Measurements from ENCODE around the gene ST3GAL4. TPM values are rescaled to one million over a fixed set of nuclear protein-coding genes. Genes with fewer than 3 reads are reported as not detected.
"Not testable (repeated sequence)": the region's sequence is repeated elsewhere in the genome, so short reads cannot be mapped to it uniquely, and the experiment has no call there.

Gene ST3GAL4
- total and polyA plus RNA-seq, 2 donors (not counting 1 experiment from before 2014, with no cell fraction given): 1.1 to 1.9 TPM

- ChIA-PET POLR2A (no interaction called here), CTCF (no interaction called here)
- no peaks in the 10 kb centered on the region for H3K27me3 ChIP-seq (replicated peaks in 1 of 4; ENCODE audit: control extremely low read depth in 1 of 4, control insufficient read depth in 3 of 4, insufficient read depth in 4 of 4, low read length in 3 of 4)
- intact Hi-C loops (cut with micrococcal nuclease): no loop called here
- no CpG with 5 or more reads among the region's 1 CpG for WGBS (ENCODE audit: insufficient coverage)
- H3K4me1 ChIP-seq (ENCODE audit: control insufficient read depth in 2 of 2, insufficient read depth in 2 of 2, low read length in 2 of 2): no peaks in the 10 kb centered on the region
- H3K4me1 Mint-ChIP-seq: no peaks in the 10 kb centered on the region
- ATAC-seq (ENCODE audit: low read depth) (no peak), DNase-seq (no peak)
- H3K4me2 ChIP-seq (replicated peaks; ENCODE audit: low read depth, low read length, poor library complexity, severe bottlenecking): no peak overlapping the region
- H3K27ac Mint-ChIP-seq: no peak overlapping the region
- TF ChIP-seq, protein P1, sequence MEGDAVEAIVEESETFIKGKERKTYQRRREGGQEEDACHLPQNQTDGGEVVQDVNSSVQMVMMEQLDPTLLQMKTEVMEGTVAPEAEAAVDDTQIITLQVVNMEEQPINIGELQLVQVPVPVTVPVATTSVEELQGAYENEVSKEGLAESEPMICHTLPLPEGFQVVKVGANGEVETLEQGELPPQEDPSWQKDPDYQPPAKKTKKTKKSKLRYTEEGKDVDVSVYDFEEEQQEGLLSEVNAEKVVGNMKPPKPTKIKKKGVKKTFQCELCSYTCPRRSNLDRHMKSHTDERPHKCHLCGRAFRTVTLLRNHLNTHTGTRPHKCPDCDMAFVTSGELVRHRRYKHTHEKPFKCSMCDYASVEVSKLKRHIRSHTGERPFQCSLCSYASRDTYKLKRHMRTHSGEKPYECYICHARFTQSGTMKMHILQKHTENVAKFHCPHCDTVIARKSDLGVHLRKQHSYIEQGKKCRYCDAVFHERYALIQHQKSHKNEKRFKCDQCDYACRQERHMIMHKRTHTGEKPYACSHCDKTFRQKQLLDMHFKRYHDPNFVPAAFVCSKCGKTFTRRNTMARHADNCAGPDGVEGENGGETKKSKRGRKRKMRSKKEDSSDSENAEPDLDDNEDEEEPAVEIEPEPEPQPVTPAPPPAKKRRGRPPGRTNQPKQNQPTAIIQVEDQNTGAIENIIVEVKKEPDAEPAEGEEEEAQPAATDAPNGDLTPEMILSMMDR (IDR thresholded peaks at IDR 0.05): no peak
- TF ChIP-seq EZH2 (IDR thresholded peaks at IDR 0.05; ENCODE audit: borderline replicate concordance, insufficient read depth, low read depth, low read length, poor library complexity, severe bottlenecking): no peak
- no peaks in the 10 kb centered on the region for H3K9me3 ChIP-seq (ENCODE audit: control extremely low read depth in 1 of 3, control insufficient read depth in 2 of 3, insufficient read depth in 1 of 3, low read length in 2 of 3)
- H3K9me3 Mint-ChIP-seq (ENCODE audit: insufficient read depth): no peaks in the 10 kb centered on the region
- no peak overlapping the region for H3K4me3 Mint-ChIP-seq
- no peaks in the 10 kb centered on the region for H4K20me1 ChIP-seq (ENCODE audit: control insufficient read depth, insufficient read depth, low read length, poor library complexity, severe bottlenecking)
- H3K4me3 ChIP-seq (ENCODE audit: control extremely low read depth in 1 of 5, extremely low read depth in 1 of 5, insufficient read depth in 1 of 5, low read depth in 2 of 5, low read length in 4 of 5): no peak overlapping the region
- no peak overlapping the region for H3K27ac ChIP-seq (ENCODE audit: low read length in 2 of 2)
- no peak overlapping the region for H3K9ac ChIP-seq (ENCODE audit: low read length)
- peaks cover 0 to 51% of the 10 kb centered on the region in 2 experiments for H3K36me3 ChIP-seq (replicated peaks in 1 of 2; ENCODE audit: control extremely low read depth in 1 of 2, control insufficient read depth in 1 of 2, extremely low read depth in 1 of 2, insufficient read depth in 2 of 2, low read length in 1 of 2)
- H3K79me2 ChIP-seq (ENCODE audit: control insufficient read depth, insufficient read depth, low read length): no peaks in the 10 kb centered on the region
- H3K27me3 Mint-ChIP-seq: no peaks in the 10 kb centered on the region
- no peak overlapping the region for H2AFZ ChIP-seq (ENCODE audit: insufficient read depth, low read depth, low read length, poor library complexity, severe bottlenecking)
Observed at GRCh38 chr11:126346586-126346940, 8.9 kb upstream of the ST3GAL4 start.

DNA sequence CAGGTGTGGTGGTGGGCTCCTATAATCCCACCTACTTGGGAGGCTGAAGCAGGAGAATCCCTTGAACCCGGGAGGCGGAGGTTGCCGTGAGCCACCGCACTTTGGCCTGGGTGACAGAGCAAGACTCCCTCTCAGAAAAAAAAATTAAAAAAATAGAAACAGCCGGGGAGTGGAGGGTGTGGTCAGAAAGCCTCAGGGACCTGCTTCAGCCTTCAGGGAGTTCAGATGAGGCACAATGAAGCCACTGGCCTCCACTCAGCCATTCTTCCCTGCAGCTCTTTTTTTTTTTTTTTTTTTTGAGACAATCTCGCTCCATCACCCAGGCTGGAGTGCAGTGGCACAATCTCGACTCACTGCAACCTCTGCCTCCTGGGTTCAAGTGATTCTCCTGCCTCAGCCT, 8.5 kb upstream of the ST3GAL4 start:
- peaks cover 0 to 47% of the 10 kb centered on the region in 2 experiments for H3K36me3 ChIP-seq (replicated peaks in 1 of 2; ENCODE audit: control extremely low read depth in 1 of 2, control insufficient read depth in 1 of 2, extremely low read depth in 1 of 2, insufficient read depth in 2 of 2, low read length in 1 of 2)
- ATAC-seq (ENCODE audit: low read depth); H3K9me3 ChIP-seq (ENCODE audit: control extremely low read depth in 1 of 3, control insufficient read depth in 2 of 3, insufficient read depth in 1 of 3, low read length in 2 of 3); H3K9ac ChIP-seq (ENCODE audit: low read length); H3K4me3 ChIP-seq (ENCODE audit: control extremely low read depth in 1 of 5, extremely low read depth in 1 of 5, insufficient read depth in 1 of 5, low read depth in 2 of 5, low read length in 4 of 5); CTCF ChIA-PET; H3K4me2 ChIP-seq (replicated peaks; ENCODE audit: low read depth, low read length, poor library complexity, severe bottlenecking); H3K27me3 ChIP-seq (replicated peaks in 1 of 4; ENCODE audit: control extremely low read depth in 1 of 4, control insufficient read depth in 3 of 4, insufficient read depth in 4 of 4, low read length in 3 of 4); H4K20me1 ChIP-seq (ENCODE audit: control insufficient read depth, insufficient read depth, low read length, poor library complexity, severe bottlenecking); H3K79me2 ChIP-seq (ENCODE audit: control insufficient read depth, insufficient read depth, low read length); H3K4me1 Mint-ChIP-seq; H3K4me3 Mint-ChIP-seq; H3K27ac ChIP-seq (ENCODE audit: low read length in 2 of 2); H3K9me3 Mint-ChIP-seq (ENCODE audit: insufficient read depth); DNase-seq; H3K27ac Mint-ChIP-seq; H3K4me1 ChIP-seq (ENCODE audit: control insufficient read depth in 2 of 2, insufficient read depth in 2 of 2, low read length in 2 of 2); intact Hi-C loops (cut with micrococcal nuclease); H2AFZ ChIP-seq (ENCODE audit: insufficient read depth, low read depth, low read length, poor library complexity, severe bottlenecking); POLR2A ChIA-PET; H3K27me3 Mint-ChIP-seq: not testable (repeated sequence)
- 73% methylated on average over 3 of the region's 7 CpGs for WGBS (ENCODE audit: insufficient coverage)
